GM13976 (cell line): ENCODE data around the gene MUC20.
"Not testable (repeated sequence)": the region's sequence is repeated elsewhere in the genome, so short reads cannot be mapped to it uniquely, and the experiment has no call there.

Source experiments
- DNase-seq: peaks from one replicate; pipeline ENCODE4 v3.0.0; 2012; ENCODE audit warnings: low spot score
- in situ Hi-C: fragments of 300-500 bp; cut with MboI; formaldehyde crosslinking; loops from one replicate; pipeline ENCODE4 v1.12.0; 2022; ENCODE audit warnings: low sequenced_read_pairs, mixed read lengths, inconsistent platforms; ENCODE audit not compliant: unreplicated experiment
- TF ChIP-seq, protein P1 (sequence below): IDR thresholded peaks from 2 replicates; pipeline ENCODE4 v1.5.1; 2012; ENCODE audit warnings: borderline replicate concordance, mild to moderate bottlenecking; ENCODE audit not compliant: insufficient read depth; ENCODE audit errors: extremely low read depth, missing control alignments, control extremely low read depth

MUC20 gene

DNA sequence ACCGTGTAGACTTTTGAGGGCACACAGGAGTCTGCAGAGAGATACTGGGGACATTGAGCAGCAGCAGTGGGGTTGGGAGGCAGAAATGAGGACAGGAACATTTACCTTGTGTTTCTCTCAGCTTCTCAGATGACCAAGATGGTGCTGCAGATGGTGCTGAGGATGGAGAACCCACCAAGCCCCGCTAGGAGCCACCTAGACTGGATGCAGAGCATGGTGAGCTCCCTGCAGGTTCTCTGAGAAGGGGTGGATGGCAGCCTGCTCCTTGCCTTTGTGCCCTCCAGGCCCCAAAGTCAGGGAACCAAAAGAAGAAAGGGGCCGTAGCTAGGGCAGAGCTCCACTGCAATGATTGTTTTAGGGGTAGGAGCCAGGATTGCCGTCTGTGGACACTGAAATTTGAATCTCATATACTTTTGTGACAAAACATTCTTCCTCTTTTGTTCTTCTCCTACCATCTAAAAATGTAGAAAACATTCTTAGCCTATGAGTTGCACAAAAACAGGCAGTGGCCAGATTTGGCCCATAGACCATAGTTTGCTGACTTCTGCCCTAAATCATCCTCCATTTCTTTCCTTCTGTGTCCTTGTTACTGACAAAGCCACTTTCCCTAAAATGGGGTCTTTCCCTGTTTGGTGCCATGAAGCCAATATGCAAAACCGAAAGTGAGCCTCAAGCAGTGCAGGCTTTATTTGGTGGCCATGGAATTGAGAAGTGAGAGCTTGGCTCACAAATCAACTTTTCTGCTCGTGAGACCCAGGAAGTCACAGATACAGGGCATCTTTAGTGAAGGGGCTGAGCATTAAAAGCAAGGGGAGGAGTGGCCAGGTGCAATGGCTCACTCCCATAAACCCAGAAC, 11.9 kb upstream of the MUC20 start:
- TF ChIP-seq, protein P1, sequence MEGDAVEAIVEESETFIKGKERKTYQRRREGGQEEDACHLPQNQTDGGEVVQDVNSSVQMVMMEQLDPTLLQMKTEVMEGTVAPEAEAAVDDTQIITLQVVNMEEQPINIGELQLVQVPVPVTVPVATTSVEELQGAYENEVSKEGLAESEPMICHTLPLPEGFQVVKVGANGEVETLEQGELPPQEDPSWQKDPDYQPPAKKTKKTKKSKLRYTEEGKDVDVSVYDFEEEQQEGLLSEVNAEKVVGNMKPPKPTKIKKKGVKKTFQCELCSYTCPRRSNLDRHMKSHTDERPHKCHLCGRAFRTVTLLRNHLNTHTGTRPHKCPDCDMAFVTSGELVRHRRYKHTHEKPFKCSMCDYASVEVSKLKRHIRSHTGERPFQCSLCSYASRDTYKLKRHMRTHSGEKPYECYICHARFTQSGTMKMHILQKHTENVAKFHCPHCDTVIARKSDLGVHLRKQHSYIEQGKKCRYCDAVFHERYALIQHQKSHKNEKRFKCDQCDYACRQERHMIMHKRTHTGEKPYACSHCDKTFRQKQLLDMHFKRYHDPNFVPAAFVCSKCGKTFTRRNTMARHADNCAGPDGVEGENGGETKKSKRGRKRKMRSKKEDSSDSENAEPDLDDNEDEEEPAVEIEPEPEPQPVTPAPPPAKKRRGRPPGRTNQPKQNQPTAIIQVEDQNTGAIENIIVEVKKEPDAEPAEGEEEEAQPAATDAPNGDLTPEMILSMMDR, result no peak
- in situ Hi-C loops, result no loop called here
- DNase-seq, result no peak

DNA sequence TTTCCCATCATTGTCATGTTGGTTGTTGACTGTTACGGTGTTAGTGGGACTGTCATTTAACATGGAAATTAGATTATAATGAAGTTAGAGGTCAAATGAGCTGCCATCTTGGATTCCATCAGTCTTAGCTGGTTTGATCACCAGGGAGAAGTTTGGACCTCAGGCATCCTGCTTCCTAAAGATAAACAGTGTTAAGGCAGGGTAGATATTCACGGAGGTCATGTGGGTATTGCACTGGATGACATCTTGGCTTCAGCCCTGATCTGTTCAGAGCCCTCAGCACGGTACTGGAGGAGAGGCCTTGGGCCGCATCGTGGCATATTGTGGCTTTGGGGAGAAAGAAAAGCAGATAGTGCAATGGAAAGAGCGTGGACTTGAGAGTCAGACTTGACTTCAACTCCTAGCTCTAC, 11.1 kb upstream of the MUC20 start:
- in situ Hi-C loops, result no loop called here
- TF ChIP-seq, protein P1, result no peak
- no peak for DNase-seq

DNA sequence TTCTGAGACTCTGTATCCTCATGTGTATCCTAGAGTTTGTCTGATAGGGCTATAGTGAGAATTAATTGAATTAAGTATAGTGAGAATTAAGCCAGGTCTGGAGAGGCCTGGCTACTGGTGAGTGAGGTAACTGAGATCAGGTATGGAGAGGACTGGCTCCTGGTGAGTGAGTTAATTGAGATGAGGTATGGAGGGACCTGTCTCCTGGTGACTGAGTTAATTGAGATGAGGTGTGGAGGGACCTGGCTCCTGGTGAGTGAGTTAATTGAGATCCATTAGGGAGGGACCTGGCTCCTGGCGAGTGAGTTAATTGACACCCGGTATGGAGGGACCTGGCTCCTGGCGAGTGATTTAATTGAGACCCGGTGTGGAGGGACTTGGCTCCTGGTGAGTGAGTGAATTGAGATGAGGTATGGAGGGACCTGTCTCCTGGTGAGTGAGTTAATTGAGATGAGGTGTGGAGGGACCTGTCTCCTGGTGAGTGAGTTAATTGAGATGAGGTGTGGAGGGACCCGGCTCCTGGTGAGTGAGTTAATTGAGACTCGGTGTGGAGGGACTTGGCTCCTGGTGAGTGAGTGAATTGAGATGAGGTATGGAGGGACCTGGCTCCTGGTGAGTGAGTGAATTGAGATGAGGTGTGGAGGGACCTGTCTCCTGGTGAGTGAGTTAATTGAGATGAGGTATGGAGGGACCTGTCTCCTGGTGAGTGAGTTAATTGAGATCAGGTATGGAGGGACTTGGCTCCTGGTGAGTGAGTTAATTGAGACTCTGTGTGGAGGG, 10.5 kb upstream of the MUC20 start:
- in situ Hi-C loops, DNase-seq: not testable (repeated sequence)

DNA sequence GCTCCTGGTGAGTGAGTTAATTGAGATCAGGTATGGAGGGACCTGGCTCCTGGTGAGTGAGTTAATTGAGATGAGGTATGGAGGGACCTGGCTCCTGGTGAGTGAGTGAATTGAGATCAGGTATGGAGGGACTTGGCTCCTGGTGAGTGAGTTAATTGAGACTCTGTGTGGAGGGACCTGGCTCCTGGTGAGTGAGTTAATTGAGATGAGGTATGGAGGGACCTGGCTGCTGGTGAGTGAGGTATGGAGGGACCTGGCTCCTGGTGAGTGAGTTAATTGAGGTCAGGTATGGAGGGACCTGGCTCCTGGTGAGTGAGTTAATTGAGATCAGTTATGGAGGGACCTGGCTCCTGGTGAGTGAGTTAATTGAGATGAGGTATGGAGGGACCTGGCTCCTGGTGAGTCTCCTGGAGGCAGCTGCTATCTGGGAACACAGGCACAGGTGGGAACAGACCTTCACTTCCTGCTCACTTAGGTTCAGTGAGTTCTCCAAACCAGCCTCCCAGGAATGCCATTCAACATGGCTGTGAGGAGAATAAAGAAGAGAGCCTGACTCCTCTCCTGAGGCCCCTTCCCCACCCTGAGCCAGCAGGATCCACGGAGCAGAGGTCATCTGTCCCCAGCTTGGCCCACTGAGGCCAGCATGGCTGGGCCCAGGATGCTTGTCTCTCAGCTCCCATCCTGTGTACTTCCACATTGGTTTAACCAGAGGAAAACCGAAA, 9.5 kb upstream of the MUC20 start:
- DNase-seq, in situ Hi-C loops: not testable (repeated sequence)

DNA sequence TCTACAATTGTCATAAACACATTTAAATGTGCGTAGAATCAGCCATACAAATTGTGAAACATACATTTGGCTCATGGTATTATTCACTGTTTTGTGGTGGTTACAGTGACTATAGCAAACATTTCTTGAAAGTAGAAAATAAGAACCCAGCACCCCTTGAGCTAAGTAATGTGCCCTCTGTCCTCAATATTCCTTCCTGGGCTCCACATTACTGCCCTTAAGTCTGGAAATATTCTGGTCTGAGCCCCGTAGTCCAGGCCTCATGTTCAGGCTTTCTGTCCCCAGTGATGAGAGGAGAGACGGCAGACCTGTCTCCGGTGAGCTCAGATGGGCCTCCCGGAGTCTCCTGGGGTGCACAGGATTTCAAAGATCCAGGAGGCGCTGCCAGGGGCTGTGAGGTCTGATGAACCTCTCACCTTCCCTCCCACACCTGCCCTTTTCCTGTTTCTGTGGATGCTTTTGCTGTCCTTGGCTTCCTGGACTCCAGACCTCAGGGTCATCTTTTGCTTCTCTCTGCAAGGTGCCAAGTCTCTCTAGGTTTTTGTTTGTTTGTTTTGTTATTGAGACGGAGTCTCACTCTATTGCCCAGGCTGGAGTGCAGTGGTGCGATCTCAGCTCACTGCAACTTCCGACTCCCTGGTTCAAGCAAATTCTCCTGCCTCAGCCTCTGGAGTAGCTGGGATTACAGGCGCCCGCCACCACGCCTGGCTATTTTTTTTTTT, 8.8 kb upstream of the MUC20 start:
- DNase-seq, result no peak
- in situ Hi-C loops, result no loop called here
- TF ChIP-seq, protein P1, result no peak

DNA sequence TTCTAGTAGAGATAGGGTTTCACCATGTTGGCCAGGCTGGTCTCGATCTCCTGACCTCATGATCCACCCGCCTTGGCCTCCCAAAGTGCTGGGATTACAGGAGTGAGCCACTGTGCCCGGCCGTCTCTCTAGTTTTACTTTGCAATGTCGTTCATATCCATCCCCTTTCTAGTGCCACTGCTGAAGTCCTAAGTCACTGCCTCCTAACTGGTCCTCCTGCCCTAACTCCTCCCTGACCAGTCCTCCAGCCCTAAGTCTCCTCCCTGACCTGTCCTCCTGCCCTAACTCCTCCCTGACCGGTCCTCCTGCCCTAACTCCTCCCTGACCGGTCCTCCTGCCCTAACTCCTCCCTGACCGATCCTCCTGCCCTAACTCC, 8.3 kb upstream of the MUC20 start:
- DNase-seq, result not testable (repeated sequence)

DNA sequence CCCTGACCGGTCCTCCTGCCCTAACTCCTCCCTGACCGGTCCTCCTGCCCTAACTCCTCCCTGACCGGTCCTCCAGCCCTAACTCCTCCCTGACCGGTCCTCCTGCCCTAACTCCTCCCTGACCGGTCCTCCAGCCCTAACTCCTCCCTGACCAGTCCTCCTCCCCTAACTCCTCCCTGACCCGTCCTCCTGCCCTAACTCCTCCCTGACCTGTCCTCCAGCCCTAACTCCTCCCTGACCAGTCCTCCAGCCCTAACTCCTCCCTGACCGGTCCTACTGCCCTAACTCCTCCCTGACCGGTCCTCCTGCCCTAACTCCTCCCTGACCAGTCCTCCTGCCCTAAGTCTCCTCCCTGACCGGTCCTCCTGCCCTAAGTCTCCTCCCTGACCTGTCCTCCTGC, 7.6 kb upstream of the MUC20 start:
- in situ Hi-C loops, DNase-seq: not testable (repeated sequence)

More for the DNA sequence above, 8.3 kb upstream of the MUC20 start:
- in situ Hi-C loops, result not testable (repeated sequence)

DNA sequence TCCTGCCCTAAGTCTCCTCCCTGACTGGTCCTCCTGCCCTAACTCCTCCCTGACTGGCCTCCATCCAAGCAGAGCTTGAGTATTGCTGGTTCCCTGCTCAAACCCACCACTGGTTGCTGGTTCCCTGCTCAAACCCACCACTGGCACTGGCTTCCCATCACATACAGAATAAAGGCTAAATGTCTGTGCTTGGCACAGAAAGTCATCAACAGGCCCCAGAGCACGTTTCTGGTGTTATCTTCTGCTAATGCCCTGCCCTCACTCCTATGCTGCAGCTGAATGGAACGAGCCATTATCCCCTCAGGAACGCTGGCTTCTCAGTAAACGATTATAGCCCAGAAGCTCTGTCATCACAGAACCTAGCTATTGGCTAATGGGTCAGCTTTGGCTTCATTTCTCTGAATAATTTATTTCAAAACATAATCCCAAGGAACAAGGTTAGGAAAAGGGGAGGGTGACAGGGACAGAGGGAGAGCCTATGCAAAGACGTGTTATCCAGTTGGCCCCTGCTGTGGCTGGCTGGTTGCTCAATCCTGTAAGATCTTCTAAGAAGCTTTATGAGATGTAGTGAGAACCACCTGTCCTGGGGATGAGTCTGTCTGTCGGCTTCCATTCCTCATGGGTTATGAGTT, 6.3 kb upstream of the MUC20 start:
- TF ChIP-seq, protein P1, result no peak
- no peak for DNase-seq
- in situ Hi-C loops, result no loop called here
